A549 (cell line): ENCODE measurements around the gene KIFC1. TPM values are rescaled to one million over a fixed set of nuclear protein-coding genes. Genes with fewer than 3 reads are reported as not detected.

Experiments used
- ATAC-seq, 2 experiments: fragments of 200-7000 bp in 1 of 2; fragments of >200 bp in 1 of 2; cut with Nextera tagmentation in 1 of 2; cut with Tn5 transposase in 1 of 2; 3 replicates each; pipeline versions ENCODE4 v1.8.0 to v1.9.1; 2018 to 2020; ENCODE audit warnings: mild to moderate bottlenecking in 1 of 2, moderate library complexity in 1 of 2
- CTCF ChIA-PET: fragments of 300-600 bp; sonication (Branson Sonifier 250); formaldehyde crosslinking; extraction: SDS; loops from one replicate; lab custom pipeline; 2021; ENCODE audit warnings: antibody characterized with exemption, inconsistent platforms; lab: Yijun Ruan, JAX
- POLR2A ChIA-PET: fragments of 350-600 bp; formaldehyde crosslinking; extraction: SDS; loops from one replicate; lab custom pipeline; 2021; ENCODE audit warnings: antibody characterized with exemption, inconsistent platforms; lab: Yijun Ruan, JAX
- DNase-seq, 2 experiments: peaks; one replicate each; pipeline versions ENCODE4 v3.0.0 to v3.0.0-alpha.2; 2011 to 2016; ENCODE audit warnings: low read depth in 1 of 2, low spot score in 1 of 2
- FAIRE-seq: peaks from 2 replicates; lab custom pipeline; 2011; peaks lifted over from hg19 to GRCh38; lab: Jason Lieb, UNC
- H3K27ac ChIP-seq, 2 experiments: fragments of >200 bp; sonication (Bioruptor Twin); formaldehyde crosslinking; 3 replicates each; pipeline ENCODE4 v1.5.1; 2016 to 2017
- H3K4me1 ChIP-seq: fragments of >200 bp; sonication (Bioruptor Twin); formaldehyde crosslinking; 3 replicates; pipeline ENCODE4 v1.6.1; 2016
- H3K4me2 ChIP-seq: fragments of >200 bp; sonication (Bioruptor Twin); formaldehyde crosslinking; 3 replicates; pipeline ENCODE4 v1.6.1; 2016
- H3K4me3 ChIP-seq: fragments of >200 bp; sonication (Bioruptor Twin); formaldehyde crosslinking; 3 replicates; pipeline ENCODE4 v1.5.1; 2016
- H3K9me3 ChIP-seq: fragments of >200 bp; sonication (Bioruptor Twin); formaldehyde crosslinking; 3 replicates; pipeline ENCODE4 v1.6.1; 2016
- CBX2 ChIP-seq: fragments of 200-600 bp; sonication (generic); IDR thresholded peaks from 2 replicates; pipeline ENCODE4 v1.6.1; 2016; ENCODE audit warnings: low read depth, mild to moderate bottlenecking, borderline replicate concordance
- CBX8 ChIP-seq: fragments of 200-600 bp; sonication (generic); IDR thresholded peaks from 2 replicates; pipeline ENCODE4 v1.6.1; 2016
- CTCF ChIP-seq: fragments of >200 bp; sonication (Bioruptor Twin); formaldehyde crosslinking; IDR thresholded peaks from 3 replicates; pipeline ENCODE4 v1.5.1; 2016
- E2F6 ChIP-seq: IDR thresholded peaks from 2 replicates; pipeline ENCODE4 v1.6.1; 2012; ENCODE audit warnings: low read depth, borderline replicate concordance
- EHF ChIP-seq: fragments of 250-450 bp; sonication (Bioruptor Pico); IDR thresholded peaks from 2 replicates; pipeline ENCODE4 v1.5.0; 2020; ENCODE audit warnings: mild to moderate bottlenecking
- FOSB ChIP-seq: fragments of 250-450 bp; sonication (Bioruptor Pico); IDR thresholded peaks from 2 replicates; pipeline ENCODE4 v1.5.0; 2020; ENCODE audit warnings: mild to moderate bottlenecking, moderate library complexity
- FOSL2 ChIP-seq, 2 experiments: fragments of 450-650 bp in 1 of 2; fragments of >200 bp in 1 of 2; sonication (Bioruptor Twin) in 1 of 2; formaldehyde crosslinking; IDR thresholded peaks; 2 replicates each; pipeline versions ENCODE4 v1.5.0 to v1.6.1; 2016 to 2020; ENCODE audit warnings: mild to moderate bottlenecking in 1 of 2, moderate library complexity in 1 of 2
- GATA3 ChIP-seq: IDR thresholded peaks from 2 replicates; pipeline ENCODE4 v1.6.1; 2012; ENCODE audit warnings: borderline replicate concordance
- HES2 ChIP-seq: fragments of >200 bp; sonication (Bioruptor Twin); formaldehyde crosslinking; IDR thresholded peaks from 2 replicates; pipeline ENCODE4 v1.6.1; 2016
- HMGXB4 ChIP-seq: fragments of 250-450 bp; sonication (Bioruptor Pico); IDR thresholded peaks from 2 replicates; pipeline ENCODE4 v1.5.0; 2021; ENCODE audit warnings: mild to moderate bottlenecking, moderate library complexity, borderline replicate concordance
- HOXA7 ChIP-seq: fragments of 250-450 bp; sonication (Bioruptor Pico); IDR thresholded peaks from 2 replicates; pipeline ENCODE4 v1.5.0; 2020; ENCODE audit warnings: mild to moderate bottlenecking, moderate library complexity
- HOXB5 ChIP-seq: fragments of 250-450 bp; sonication (Bioruptor Pico); IDR thresholded peaks from 2 replicates; pipeline ENCODE4 v1.5.0; 2020; ENCODE audit warnings: mild to moderate bottlenecking, moderate library complexity
- JUN ChIP-seq, 2 experiments: fragments of >200 bp; sonication (Bioruptor Twin); formaldehyde crosslinking; IDR thresholded peaks; 2 replicates in 1 of 2; 3 replicates in 1 of 2; pipeline ENCODE4 v1.6.1; 2016 to 2017
- JUNB ChIP-seq: fragments of >200 bp; sonication (Bioruptor Twin); formaldehyde crosslinking; IDR thresholded peaks from 2 replicates; pipeline ENCODE4 v1.6.1; 2016
- KDM1A ChIP-seq: fragments of 200-600 bp; sonication (generic); IDR thresholded peaks from 2 replicates; pipeline ENCODE4 v1.6.1; 2016; ENCODE audit warnings: low read depth, mild to moderate bottlenecking
- KDM5A ChIP-seq: fragments of 200-600 bp; sonication (generic); IDR thresholded peaks from 2 replicates; pipeline ENCODE4 v1.6.1; 2016; ENCODE audit warnings: antibody characterized with exemption, mild to moderate bottlenecking
- NFE2L2 ChIP-seq: fragments of 150-350 bp; conservative IDR thresholded peaks from 2 replicates; pipeline ENCODE4 v1.6.1; 2014; ENCODE audit warnings: low read length
- NR3C1 ChIP-seq: fragments of >200 bp; sonication (Bioruptor Twin); formaldehyde crosslinking; IDR thresholded peaks from 3 replicates; pipeline ENCODE4 v1.6.1; 2017
- PHF8 ChIP-seq: fragments of 200-600 bp; sonication (generic); IDR thresholded peaks from 2 replicates; pipeline ENCODE4 v1.6.1; 2016; ENCODE audit warnings: low read depth, mild to moderate bottlenecking, antibody characterized with exemption, moderate library complexity, borderline replicate concordance
- POLR2A ChIP-seq: IDR thresholded peaks from 2 replicates; pipeline ENCODE4 v1.6.1; 2012; ENCODE audit warnings: mild to moderate bottlenecking, low read length
- POLR2AphosphoS2 ChIP-seq: conservative IDR thresholded peaks from 2 replicates; pipeline ENCODE4 v1.6.1; 2012; ENCODE audit warnings: low read length, improper control_type of control experiment, inconsistent platforms
- RAD21 ChIP-seq, 2 experiments: fragments of >200 bp in 1 of 2; sonication (Bioruptor Twin) in 1 of 2; formaldehyde crosslinking in 1 of 2; IDR thresholded peaks in 1 of 2; conservative IDR thresholded peaks in 1 of 2; 2 replicates in 1 of 2; 3 replicates in 1 of 2; pipeline ENCODE4 v1.6.1; 2012 to 2018; ENCODE audit warnings: inconsistent platforms in 1 of 2
- RCOR1 ChIP-seq: fragments of 150-350 bp; IDR thresholded peaks from 2 replicates; pipeline ENCODE4 v1.6.1; 2014; ENCODE audit warnings: antibody characterized with exemption, low read length, low read depth
- REST ChIP-seq: fragments of 200-600 bp; sonication (generic); IDR thresholded peaks from 2 replicates; pipeline ENCODE4 v1.6.1; 2016; ENCODE audit warnings: antibody characterized with exemption, mild to moderate bottlenecking, moderate library complexity
- RFX5 ChIP-seq: fragments of 450-650 bp; IDR thresholded peaks from 2 replicates; pipeline ENCODE4 v1.7.1; 2014; ENCODE audit warnings: antibody characterized with exemption, mild to moderate bottlenecking, moderate library complexity
- RNF2 ChIP-seq: fragments of 200-600 bp; sonication (generic); IDR thresholded peaks from 2 replicates; pipeline ENCODE4 v1.6.1; 2016; ENCODE audit warnings: low read depth, mild to moderate bottlenecking, antibody characterized with exemption, moderate library complexity, borderline replicate concordance
- TFCP2L1 ChIP-seq: fragments of 250-450 bp; sonication (Bioruptor Pico); IDR thresholded peaks from 2 replicates; pipeline ENCODE4 v1.5.0; 2021; ENCODE audit warnings: mild to moderate bottlenecking
- ZC3H11A ChIP-seq: fragments of 450-650 bp; IDR thresholded peaks from 2 replicates; pipeline ENCODE4 v1.6.1; 2014; ENCODE audit warnings: antibody characterized with exemption, mild to moderate bottlenecking
- WGBS: methylation state at CpG from one replicate; pipeline ENCODE4 v1.1.6; 2017; ENCODE audit errors: missing lambda C conversion rate; 5-methylcytosine and 5-hydroxymethylcytosine counted together
- polyA plus RNA-seq, 4 experiments: library from polyadenylated mRNA; depleted of rRNA in 3 of 4; stranded (reverse); fragments of >200 nt; fragmentation: RNase III in 1 of 4; extraction: RNeasy Plus Mini Kit Qiagen cat#74134 plus additional on column Dnase treatment in 1 of 4; gene quantifications; 2 replicates in 3 of 4; 3 replicates in 1 of 4; pipeline ENCODE4 v1.2.3, GENCODE V29; 2011 to 2017

Gene KIFC1
- polyA plus RNA-seq, 2 of the 4 experiments (the other 2 are of a cell fraction): 23.9 to 30.5 TPM

GRCh38 chr6:33407132-33407718, 15.6 kb downstream of the KIFC1 start:
- Histone ChIP-seq H3K4me2 (no peak overlapping the region), H3K27ac (no peak overlapping the region), H3K9me3 (no peaks in the 10 kb centered on the region), H3K4me1 (peaks cover 12% of the 10 kb centered on the region), H3K4me3 (no peak overlapping the region)
- ATAC-seq (no peak), FAIRE-seq (no peak), DNase-seq (peak in 1 of 2 experiments; percentile 47)
- WGBS: 87% methylated on average over 5 of the region's 5 CpGs
- ChIA-PET CTCF (interaction anchor here (0.8 to 1.6 kb wide), 7 partner anchors 10 to 129 kb away, joined by 3 to 6 read pairs (median 3); partner anchors contain the start of genes B3GALT4 and RGL2), POLR2A (no interaction called here)
- no peak; the same call in 1 of the 3 replicates for TF ChIP-seq CTCF
- peak; percentile 25 to 40; a peak in 2 of 5 replicates for TF ChIP-seq RAD21 (conservative IDR thresholded peaks at IDR 0.05 in 1 of 2, IDR thresholded peaks at IDR 0.05 in 1 of 2)
- TF ChIP-seq KDM1A: no peak
- TF ChIP-seq FOSL2 (IDR thresholded peaks at IDR 0.05): no peak
- TF ChIP-seq FOSL2 (CRISPR knock-in tag; IDR thresholded peaks at IDR 0.05): no peak
- TF ChIP-seq TFCP2L1 (CRISPR knock-in tag): no peak
- TF ChIP-seq, all 56 proteins: peak for 1

- Histone ChIP-seq H3K9me3 (no peaks in the 10 kb centered on the region), H3K4me2 (peak overlapping the region; percentile 89), H3K4me1 (peaks cover 15% of the 10 kb centered on the region), H3K27ac (peak overlapping the region; percentile 98 to 99), H3K4me3 (peak overlapping the region; percentile 99)
- CTCF ChIA-PET: no interaction called here
- no peak for FAIRE-seq
- POLR2A ChIA-PET: interaction anchor here (0.6 to 1.6 kb wide), 4 partner anchors 15 to 131 kb away, joined by 3 to 7 read pairs (median 4); no protein-coding TSS in a partner anchor
- peak; percentile 89 to 95 for ATAC-seq
- DNase-seq: peak; percentile 93 to 97
- WGBS: 0% methylated on average over 4 of the region's 65 CpGs
- TF ChIP-seq HOXA7 (0 out of 2 replicates have a peak, but pooled peaks have one; percentile 78), JUNB (no peak), PHF8 (no peak), TFCP2L1 (CRISPR knock-in tag) (no peak), ZC3H11A (no peak), FOSB (CRISPR knock-in tag) (no peak; the same call in 1 of the 2 replicates), RFX5 (peak; percentile 61; the same call in 1 of the 2 replicates), REST (no peak), POLR2A (peak; percentile 24; the same call in 1 of the 2 replicates), HMGXB4 (no peak), EHF (CRISPR knock-in tag) (no peak), NFE2L2 (no peak), RNF2 (no peak), RCOR1 (no peak), E2F6 (peak; percentile 82), HOXB5 (CRISPR knock-in tag) (no peak), JUN (IDR thresholded peaks at IDR 0.05) (peak in 1 of 2 experiments; percentile 49; a peak in 1 of 5 replicates), POLR2AphosphoS2 (peak; percentile 94), FOSL2 (IDR thresholded peaks at IDR 0.05) (no peak), FOSL2 (CRISPR knock-in tag; IDR thresholded peaks at IDR 0.05) (no peak), GATA3 (0 out of 2 replicates have a peak, but pooled peaks have one; percentile 30), HES2 (no peak), CBX2 (no peak), CBX8 (no peak), NR3C1 (no peak), KDM5A (no peak)
These were observed 18.6 kb downstream of the KIFC1 start for GRCh38 chr6:33410050-33410710.
